GM12878 (cell line): Measurements from ENCODE around the gene BCCIP.

Experiments
- ATF3 ChIP-seq: IDR thresholded peaks from 2 replicates; pipeline ENCODE4 v1.6.1; 2011; ENCODE audit warnings: low read depth, mild to moderate bottlenecking, low read length, moderate library complexity, borderline replicate concordance; ENCODE audit errors: extremely low read depth
- CHD2 ChIP-seq: IDR thresholded peaks from 2 replicates; pipeline ENCODE4 v1.6.1; 2011; ENCODE audit warnings: low read depth, low read length, improper control_type of control experiment, borderline replicate concordance
- DPF2 ChIP-seq: fragments of 450-650 bp; IDR thresholded peaks from 2 replicates; pipeline ENCODE4 v1.6.1; 2017; ENCODE audit warnings: mild to moderate bottlenecking
- JUNB ChIP-seq: IDR thresholded peaks from 2 replicates; pipeline ENCODE4 v1.6.1; 2016; ENCODE audit warnings: antibody characterized with exemption, mild to moderate bottlenecking
- JUND ChIP-seq: IDR thresholded peaks from 2 replicates; pipeline ENCODE4 v1.6.1; 2012; ENCODE audit warnings: low read depth, mild to moderate bottlenecking, low read length, improper control_type of control experiment, moderate library complexity
- LARP7 ChIP-seq: fragments of 450-650 bp; IDR thresholded peaks from 2 replicates; pipeline ENCODE4 v1.6.1; 2017; ENCODE audit warnings: mild to moderate bottlenecking
- TF ChIP-seq, protein P1 (sequence below), 3 experiments: IDR thresholded peaks in 2 of 3; conservative IDR thresholded peaks in 1 of 3; 2 replicates each; pipeline ENCODE4 v1.5.1; 2011; ENCODE audit warnings: low read depth in 3 of 3, low read length in 3 of 3, mild to moderate bottlenecking in 3 of 3, control low read depth in 2 of 3, moderate library complexity in 2 of 3, inconsistent platforms in 1 of 3, mixed read lengths in 1 of 3; ENCODE audit not compliant: control insufficient read depth in 2 of 3, insufficient read depth in 1 of 3; ENCODE audit errors: extremely low read depth in 1 of 3
- TF ChIP-seq, protein P2 (sequence below): fragments of 450-650 bp; conservative IDR thresholded peaks from 2 replicates; pipeline ENCODE4 v1.6.1; 2017; ENCODE audit warnings: mild to moderate bottlenecking, moderate library complexity
- TF ChIP-seq, protein P3 (sequence below): fragments of 450-650 bp; IDR thresholded peaks from 2 replicates; pipeline ENCODE4 v1.6.1; 2017; ENCODE audit warnings: mild to moderate bottlenecking
- TF ChIP-seq, protein P4 (sequence below): IDR thresholded peaks from 2 replicates; pipeline ENCODE4 v1.6.1; 2011; ENCODE audit warnings: borderline replicate concordance, low read depth, mild to moderate bottlenecking, moderate library complexity, mixed read lengths, low read length; ENCODE audit not compliant: insufficient read depth; ENCODE audit errors: extremely low read length

- TF ChIP-seq, protein P1, sequence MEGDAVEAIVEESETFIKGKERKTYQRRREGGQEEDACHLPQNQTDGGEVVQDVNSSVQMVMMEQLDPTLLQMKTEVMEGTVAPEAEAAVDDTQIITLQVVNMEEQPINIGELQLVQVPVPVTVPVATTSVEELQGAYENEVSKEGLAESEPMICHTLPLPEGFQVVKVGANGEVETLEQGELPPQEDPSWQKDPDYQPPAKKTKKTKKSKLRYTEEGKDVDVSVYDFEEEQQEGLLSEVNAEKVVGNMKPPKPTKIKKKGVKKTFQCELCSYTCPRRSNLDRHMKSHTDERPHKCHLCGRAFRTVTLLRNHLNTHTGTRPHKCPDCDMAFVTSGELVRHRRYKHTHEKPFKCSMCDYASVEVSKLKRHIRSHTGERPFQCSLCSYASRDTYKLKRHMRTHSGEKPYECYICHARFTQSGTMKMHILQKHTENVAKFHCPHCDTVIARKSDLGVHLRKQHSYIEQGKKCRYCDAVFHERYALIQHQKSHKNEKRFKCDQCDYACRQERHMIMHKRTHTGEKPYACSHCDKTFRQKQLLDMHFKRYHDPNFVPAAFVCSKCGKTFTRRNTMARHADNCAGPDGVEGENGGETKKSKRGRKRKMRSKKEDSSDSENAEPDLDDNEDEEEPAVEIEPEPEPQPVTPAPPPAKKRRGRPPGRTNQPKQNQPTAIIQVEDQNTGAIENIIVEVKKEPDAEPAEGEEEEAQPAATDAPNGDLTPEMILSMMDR (IDR thresholded peaks at IDR 0.05 in 2 of 3, conservative IDR thresholded peaks at IDR 0.05 in 1 of 3; ENCODE audit: control insufficient read depth in 2 of 3, extremely low read depth in 1 of 3, insufficient read depth in 1 of 3, low read depth in 3 of 3, low read length in 3 of 3) = no peak
- TF ChIP-seq ATF3 (no peak), LARP7 (no peak), JUNB (no peak), JUND (no peak), CHD2 (no peak), DPF2 (no peak)
- TF ChIP-seq, protein P2, sequence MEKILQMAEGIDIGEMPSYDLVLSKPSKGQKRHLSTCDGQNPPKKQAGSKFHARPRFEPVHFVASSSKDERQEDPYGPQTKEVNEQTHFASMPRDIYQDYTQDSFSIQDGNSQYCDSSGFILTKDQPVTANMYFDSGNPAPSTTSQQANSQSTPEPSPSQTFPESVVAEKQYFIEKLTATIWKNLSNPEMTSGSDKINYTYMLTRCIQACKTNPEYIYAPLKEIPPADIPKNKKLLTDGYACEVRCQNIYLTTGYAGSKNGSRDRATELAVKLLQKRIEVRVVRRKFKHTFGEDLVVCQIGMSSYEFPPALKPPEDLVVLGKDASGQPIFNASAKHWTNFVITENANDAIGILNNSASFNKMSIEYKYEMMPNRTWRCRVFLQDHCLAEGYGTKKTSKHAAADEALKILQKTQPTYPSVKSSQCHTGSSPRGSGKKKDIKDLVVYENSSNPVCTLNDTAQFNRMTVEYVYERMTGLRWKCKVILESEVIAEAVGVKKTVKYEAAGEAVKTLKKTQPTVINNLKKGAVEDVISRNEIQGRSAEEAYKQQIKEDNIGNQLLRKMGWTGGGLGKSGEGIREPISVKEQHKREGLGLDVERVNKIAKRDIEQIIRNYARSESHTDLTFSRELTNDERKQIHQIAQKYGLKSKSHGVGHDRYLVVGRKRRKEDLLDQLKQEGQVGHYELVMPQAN = no peak
- TF ChIP-seq, protein P3, sequence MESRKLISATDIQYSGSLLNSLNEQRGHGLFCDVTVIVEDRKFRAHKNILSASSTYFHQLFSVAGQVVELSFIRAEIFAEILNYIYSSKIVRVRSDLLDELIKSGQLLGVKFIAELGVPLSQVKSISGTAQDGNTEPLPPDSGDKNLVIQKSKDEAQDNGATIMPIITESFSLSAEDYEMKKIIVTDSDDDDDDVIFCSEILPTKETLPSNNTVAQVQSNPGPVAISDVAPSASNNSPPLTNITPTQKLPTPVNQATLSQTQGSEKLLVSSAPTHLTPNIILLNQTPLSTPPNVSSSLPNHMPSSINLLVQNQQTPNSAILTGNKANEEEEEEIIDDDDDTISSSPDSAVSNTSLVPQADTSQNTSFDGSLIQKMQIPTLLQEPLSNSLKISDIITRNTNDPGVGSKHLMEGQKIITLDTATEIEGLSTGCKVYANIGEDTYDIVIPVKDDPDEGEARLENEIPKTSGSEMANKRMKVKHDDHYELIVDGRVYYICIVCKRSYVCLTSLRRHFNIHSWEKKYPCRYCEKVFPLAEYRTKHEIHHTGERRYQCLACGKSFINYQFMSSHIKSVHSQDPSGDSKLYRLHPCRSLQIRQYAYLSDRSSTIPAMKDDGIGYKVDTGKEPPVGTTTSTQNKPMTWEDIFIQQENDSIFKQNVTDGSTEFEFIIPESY = no peak
- TF ChIP-seq, protein P4, sequence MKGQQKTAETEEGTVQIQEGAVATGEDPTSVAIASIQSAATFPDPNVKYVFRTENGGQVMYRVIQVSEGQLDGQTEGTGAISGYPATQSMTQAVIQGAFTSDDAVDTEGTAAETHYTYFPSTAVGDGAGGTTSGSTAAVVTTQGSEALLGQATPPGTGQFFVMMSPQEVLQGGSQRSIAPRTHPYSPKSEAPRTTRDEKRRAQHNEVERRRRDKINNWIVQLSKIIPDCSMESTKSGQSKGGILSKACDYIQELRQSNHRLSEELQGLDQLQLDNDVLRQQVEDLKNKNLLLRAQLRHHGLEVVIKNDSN = no peak
Observed at GRCh38 chr10:125774581-125775191, 48.7 kb upstream of the BCCIP start.
